ENCODE data around the gene METAP2. TPM values are rescaled to one million over a fixed set of nuclear protein-coding genes. Genes with fewer than 3 reads are reported as not detected.

The METAP2 gene
- polyA plus RNA-seq, 1 experiment = 135 TPM

- H3K27ac ChIP-seq (ENCODE audit: low read depth, low read length) = no peak overlapping the region
- no peak for TF ChIP-seq CTCF (IDR thresholded peaks at IDR 0.05; ENCODE audit: low read depth, low read length)
- CTCF ChIA-PET = interaction anchor here (0.7 kb wide), 1 partner anchor 454 kb away, joined by 5 read pairs; no protein-coding TSS in a partner anchor
- DNase-seq (ENCODE audit: low read depth, low spot score) = no peak
- no peaks in the 10 kb centered on the region for H3K27me3 ChIP-seq (ENCODE audit: control insufficient read depth, insufficient read depth, low read length)
- no peak overlapping the region for H3K4me3 ChIP-seq (ENCODE audit: low read depth, low read length)
- no peaks in the 10 kb centered on the region for H3K9me3 ChIP-seq (ENCODE audit: control insufficient read depth, insufficient read depth, low read length)
- POLR2A ChIA-PET = no interaction called here
Observed at GRCh38 chr12:95506707-95507523, 33.0 kb downstream of the METAP2 start.

GRCh38 chr12:95509300-95509699 is 35.3 kb downstream of the METAP2 start:
- ChIA-PET POLR2A (interaction anchor here (0.6 to 1.2 kb wide), 2 partner anchors 14 to 35 kb away, joined by 4 to 5 read pairs; partner anchors contain the start of gene METAP2), CTCF (interaction anchor here (0.6 to 1.1 kb wide), 2 partner anchors 25 to 166 kb away, joined by 3 to 7 read pairs; no protein-coding TSS in a partner anchor)
- H3K4me3 ChIP-seq (ENCODE audit: low read depth, low read length) = no peak overlapping the region
- no peak for DNase-seq (ENCODE audit: low read depth, low spot score)
- TF ChIP-seq CTCF (IDR thresholded peaks at IDR 0.05; ENCODE audit: low read depth, low read length) = no peak
- no peak overlapping the region for H3K27ac ChIP-seq (ENCODE audit: low read depth, low read length)
- H3K27me3 ChIP-seq (ENCODE audit: control insufficient read depth, insufficient read depth, low read length) = no peaks in the 10 kb centered on the region
- no peaks in the 10 kb centered on the region for H3K9me3 ChIP-seq (ENCODE audit: control insufficient read depth, insufficient read depth, low read length)

- Histone ChIP-seq H3K4me3 (ENCODE audit: low read depth, low read length) (no peak overlapping the region), H3K9me3 (ENCODE audit: control insufficient read depth, insufficient read depth, low read length) (no peaks in the 10 kb centered on the region), H3K27me3 (ENCODE audit: control insufficient read depth, insufficient read depth, low read length) (no peaks in the 10 kb centered on the region), H3K27ac (ENCODE audit: low read depth, low read length) (no peak overlapping the region)
- TF ChIP-seq CTCF (IDR thresholded peaks at IDR 0.05; ENCODE audit: low read depth, low read length) = no peak
- ChIA-PET CTCF (interaction anchor here (0.6 kb wide), 1 partner anchor 464 kb away, joined by 3 read pairs; no protein-coding TSS in a partner anchor), POLR2A (no interaction called here)
- no peak for DNase-seq (ENCODE audit: low read depth, low spot score)
Observed at GRCh38 chr12:95511977-95512376, 38.0 kb downstream of the METAP2 start.

- no peak for TF ChIP-seq CTCF (IDR thresholded peaks at IDR 0.05; ENCODE audit: low read depth, low read length)
- no peak for DNase-seq (ENCODE audit: low read depth, low spot score)
- ChIA-PET POLR2A (no interaction called here), CTCF (no interaction called here)
- no peaks in the 10 kb centered on the region for H3K9me3 ChIP-seq (ENCODE audit: control insufficient read depth, insufficient read depth, low read length)
- H3K27me3 ChIP-seq (ENCODE audit: control insufficient read depth, insufficient read depth, low read length) = no peaks in the 10 kb centered on the region
- H3K4me3 ChIP-seq (ENCODE audit: low read depth, low read length) = no peak overlapping the region
- H3K27ac ChIP-seq (ENCODE audit: low read depth, low read length) = no peak overlapping the region
Observed at GRCh38 chr12:95513599-95513998, 39.6 kb downstream of the METAP2 start.

- no peak for TF ChIP-seq CTCF (IDR thresholded peaks at IDR 0.05; ENCODE audit: low read depth, low read length)
- DNase-seq (ENCODE audit: low read depth, low spot score) = no peak
- no peaks in the 10 kb centered on the region for H3K27me3 ChIP-seq (ENCODE audit: control insufficient read depth, insufficient read depth, low read length)
- ChIA-PET POLR2A (interaction anchor here (0.5 to 0.6 kb wide), 2 partner anchors 37 to 272 kb away, joined by 3 to 7 read pairs; no protein-coding TSS in a partner anchor), CTCF (interaction anchor here (1.1 kb wide), 1 partner anchor 19 kb away, joined by 4 read pairs; no protein-coding TSS in a partner anchor)
- H3K9me3 ChIP-seq (ENCODE audit: control insufficient read depth, insufficient read depth, low read length) = no peaks in the 10 kb centered on the region
- no peak overlapping the region for H3K4me3 ChIP-seq (ENCODE audit: low read depth, low read length)
- no peak overlapping the region for H3K27ac ChIP-seq (ENCODE audit: low read depth, low read length)
Observed at GRCh38 chr12:95515197-95515596, 41.2 kb downstream of the METAP2 start.
